OCI-LY3 (cell line): ENCODE measurements around the gene BNC2.
A peak's percentile ranks its signal among the peaks of the same experiment; 100 is the strongest.

Experiments used
- H2AFZ ChIP-seq: fragments of 200-600, 300-600 bp; shearing (Covaris generic); 2 replicates; pipeline ENCODE4 v1.6.0; 2014; ENCODE audit warnings: antibody characterized with exemption, low read depth, low read length
- H3K27ac ChIP-seq: fragments of 200-600, 300-600 bp; sonication (generic); 2 replicates; pipeline ENCODE4 v1.5.1; 2014; ENCODE audit warnings: mild to moderate bottlenecking, low read length, moderate library complexity, mixed read lengths
- H3K27me3 ChIP-seq: fragments of 200-600, 300-600 bp; sonication (generic); 2 replicates; pipeline ENCODE4 v1.6.1; 2014; ENCODE audit warnings: low read depth, low read length, mixed read lengths
- H3K36me3 ChIP-seq: fragments of 200-600, 300-600 bp; sonication (generic); replicated peaks from 2 replicates; pipeline ENCODE3; 2014; ENCODE audit warnings: low read depth, low read length, mixed read lengths
- H3K4me1 ChIP-seq: fragments of 300-600, 200-600 bp; sonication (generic); 2 replicates; pipeline ENCODE4 v1.6.1; 2014; ENCODE audit warnings: low read length, mixed read lengths
- H3K4me2 ChIP-seq: fragments of 200-600, 300-600 bp; sonication (generic); 2 replicates; pipeline ENCODE4 v1.6.1; 2014; ENCODE audit warnings: low read length, mixed read lengths
- H3K4me3 ChIP-seq: fragments of 300-600, 200-600 bp; sonication (generic); 2 replicates; pipeline ENCODE4 v1.5.1; 2014; ENCODE audit warnings: antibody characterized with exemption, mild to moderate bottlenecking, low read length, moderate library complexity
- H3K79me2 ChIP-seq: fragments of 300-600, 200-600 bp; shearing (Covaris generic); 2 replicates; pipeline ENCODE4 v1.6.1; 2014; ENCODE audit warnings: mild to moderate bottlenecking, low read length, mixed read lengths
- H3K9ac ChIP-seq: fragments of 300-600, 200-600 bp; shearing (Covaris generic); 2 replicates; pipeline ENCODE4 v1.6.0; 2014; ENCODE audit warnings: mild to moderate bottlenecking, low read length, moderate library complexity
- H3K9me3 ChIP-seq: fragments of 200-600, 300-600 bp; shearing (Covaris generic); 2 replicates; pipeline ENCODE4 v1.6.1; 2014; ENCODE audit warnings: low read length, mixed read lengths; ENCODE audit not compliant: insufficient read depth
- H4K20me1 ChIP-seq: fragments of 200-600, 300-600 bp; sonication (generic); 2 replicates; pipeline ENCODE4 v1.6.1; 2016; ENCODE audit warnings: low read length, mixed read lengths; ENCODE audit not compliant: insufficient read depth
- EZH2phosphoT487 ChIP-seq: fragments of 200-600 bp; shearing (Covaris generic); IDR thresholded peaks from 2 replicates; pipeline ENCODE4 v1.6.1; 2018; ENCODE audit warnings: antibody characterized with exemption, mixed run types, low read depth
- TF ChIP-seq, protein P1 (sequence below): fragments of 200-600, 300-600 bp; sonication (generic); IDR thresholded peaks from 2 replicates; pipeline ENCODE4 v1.5.1; 2014; ENCODE audit warnings: antibody characterized with exemption, low read length, low read depth

Gene BNC2

DNA sequence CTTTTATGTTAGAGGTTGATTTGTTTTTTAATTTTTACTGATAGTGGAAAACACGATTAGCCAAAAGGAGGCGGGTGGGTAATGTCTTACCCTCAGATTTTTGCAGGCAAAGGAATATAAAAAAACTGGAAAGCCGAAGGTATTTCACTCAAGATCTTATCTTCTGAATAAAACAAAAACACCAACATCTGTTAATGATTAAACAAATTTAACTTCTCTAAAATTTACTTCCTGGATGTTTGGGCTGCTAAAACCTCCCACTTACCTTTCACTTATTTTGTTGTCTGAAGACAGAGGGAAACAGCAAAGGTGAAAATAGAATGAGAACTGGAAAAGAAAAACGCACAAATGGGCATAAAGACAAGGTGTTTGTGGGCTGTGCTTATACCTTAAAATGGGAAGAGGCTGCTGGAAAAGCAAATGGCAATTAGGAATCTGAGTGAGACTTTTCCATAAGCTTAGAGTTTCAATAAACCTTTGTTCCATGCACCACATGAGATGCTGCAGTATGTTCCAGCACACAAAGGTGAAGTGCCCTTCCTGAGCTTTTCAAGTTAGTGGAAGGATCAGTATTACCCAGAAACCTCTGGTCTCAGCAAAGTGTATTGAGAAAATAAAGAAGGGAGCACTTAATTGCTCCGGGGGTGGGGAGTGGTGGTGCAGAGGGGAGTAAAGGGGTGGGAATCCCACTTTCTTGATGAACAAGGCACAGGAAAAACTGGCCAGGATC lies 298.3 kb downstream of the BNC2 start:
- no peaks in the 10 kb centered on the region for H3K4me1 ChIP-seq
- peaks cover 6% of the 10 kb centered on the region; the same call in 1 of the 2 replicates for H3K27me3 ChIP-seq
- H3K9ac ChIP-seq: no peak overlapping the region
- no peak overlapping the region for H3K4me2 ChIP-seq
- H3K4me3 ChIP-seq: no peak overlapping the region
- H3K36me3 ChIP-seq: no peaks in the 10 kb centered on the region
- TF ChIP-seq EZH2phosphoT487: no peak
- TF ChIP-seq, protein P1, sequence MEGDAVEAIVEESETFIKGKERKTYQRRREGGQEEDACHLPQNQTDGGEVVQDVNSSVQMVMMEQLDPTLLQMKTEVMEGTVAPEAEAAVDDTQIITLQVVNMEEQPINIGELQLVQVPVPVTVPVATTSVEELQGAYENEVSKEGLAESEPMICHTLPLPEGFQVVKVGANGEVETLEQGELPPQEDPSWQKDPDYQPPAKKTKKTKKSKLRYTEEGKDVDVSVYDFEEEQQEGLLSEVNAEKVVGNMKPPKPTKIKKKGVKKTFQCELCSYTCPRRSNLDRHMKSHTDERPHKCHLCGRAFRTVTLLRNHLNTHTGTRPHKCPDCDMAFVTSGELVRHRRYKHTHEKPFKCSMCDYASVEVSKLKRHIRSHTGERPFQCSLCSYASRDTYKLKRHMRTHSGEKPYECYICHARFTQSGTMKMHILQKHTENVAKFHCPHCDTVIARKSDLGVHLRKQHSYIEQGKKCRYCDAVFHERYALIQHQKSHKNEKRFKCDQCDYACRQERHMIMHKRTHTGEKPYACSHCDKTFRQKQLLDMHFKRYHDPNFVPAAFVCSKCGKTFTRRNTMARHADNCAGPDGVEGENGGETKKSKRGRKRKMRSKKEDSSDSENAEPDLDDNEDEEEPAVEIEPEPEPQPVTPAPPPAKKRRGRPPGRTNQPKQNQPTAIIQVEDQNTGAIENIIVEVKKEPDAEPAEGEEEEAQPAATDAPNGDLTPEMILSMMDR: no peak
- H4K20me1 ChIP-seq: no peaks in the 10 kb centered on the region
- H3K27ac ChIP-seq: no peak overlapping the region
- 0 out of 2 replicates have a peak overlapping the region, but pooled peaks have one; percentile 46 for H2AFZ ChIP-seq
- H3K79me2 ChIP-seq: no peaks in the 10 kb centered on the region
- H3K9me3 ChIP-seq: no peaks in the 10 kb centered on the region

DNA sequence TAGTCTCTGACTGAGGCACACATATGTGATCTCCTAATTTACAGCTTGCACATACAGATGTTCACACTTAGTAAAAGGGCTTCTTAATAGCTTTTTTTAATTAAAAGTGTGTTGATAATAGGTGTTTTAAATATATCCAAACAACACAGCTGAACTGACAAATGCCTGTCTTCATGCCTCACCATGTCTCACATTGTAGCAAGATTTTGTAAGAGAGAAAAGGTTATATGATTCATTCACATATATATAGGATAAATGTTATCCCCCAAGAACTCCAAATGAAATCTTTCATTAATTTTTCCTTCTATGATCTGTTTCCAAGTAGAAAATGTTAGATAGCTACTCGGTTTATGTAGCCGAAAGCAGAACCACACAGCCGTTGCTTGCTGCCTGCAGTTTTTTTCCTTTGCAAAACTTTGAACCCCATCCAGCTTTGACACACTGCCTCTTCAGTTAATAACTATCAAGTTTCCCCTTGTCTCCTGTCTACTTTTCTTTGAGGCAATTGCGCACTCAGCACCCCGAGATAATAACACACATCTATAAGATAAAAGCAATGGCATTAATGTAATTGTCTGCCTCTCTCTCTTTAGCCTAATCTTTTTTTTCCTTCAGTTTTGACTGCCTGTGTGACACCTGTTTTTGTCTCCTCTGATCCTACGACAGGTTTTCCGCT lies 299.2 kb downstream of the BNC2 start:
- Histone ChIP-seq H3K9ac (no peak overlapping the region), H3K79me2 (no peaks in the 10 kb centered on the region), H3K4me1 (no peaks in the 10 kb centered on the region), H3K27me3 (peaks cover 6% of the 10 kb centered on the region; the same call in 1 of the 2 replicates), H4K20me1 (no peaks in the 10 kb centered on the region), H2AFZ (no peak overlapping the region), H3K36me3 (no peaks in the 10 kb centered on the region), H3K27ac (no peak overlapping the region), H3K9me3 (no peaks in the 10 kb centered on the region), H3K4me2 (no peak overlapping the region), H3K4me3 (no peak overlapping the region)
- no peak for TF ChIP-seq EZH2phosphoT487
- TF ChIP-seq, protein P1: no peak

DNA sequence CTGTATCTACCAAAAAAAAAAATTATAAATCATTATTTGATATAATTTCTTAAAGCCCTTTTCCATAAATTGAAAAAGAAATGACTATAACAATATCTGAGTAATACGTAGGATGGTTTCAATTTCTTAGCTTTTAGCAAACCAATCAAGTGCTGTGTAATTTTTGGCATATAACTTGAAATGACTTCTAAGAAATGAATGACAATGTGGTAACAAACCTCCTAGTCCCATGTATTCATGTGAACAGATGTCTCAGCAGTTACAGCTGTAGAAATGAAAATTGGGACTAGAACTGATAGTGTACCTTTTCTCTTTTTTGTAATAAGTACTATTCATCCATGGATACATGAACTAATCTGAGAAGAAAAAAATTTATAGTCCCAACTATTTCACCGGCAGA lies 307.0 kb downstream of the BNC2 start:
- H3K4me2 ChIP-seq: no peak overlapping the region
- no peak overlapping the region for H3K4me3 ChIP-seq
- H3K9ac ChIP-seq: no peak overlapping the region
- no peak overlapping the region for H2AFZ ChIP-seq
- H3K36me3 ChIP-seq: no peaks in the 10 kb centered on the region
- H3K9me3 ChIP-seq: no peaks in the 10 kb centered on the region
- no peaks in the 10 kb centered on the region for H3K4me1 ChIP-seq
- no peak overlapping the region for H3K27ac ChIP-seq
- no peaks in the 10 kb centered on the region for H3K79me2 ChIP-seq
- H3K27me3 ChIP-seq: no peaks in the 10 kb centered on the region
- TF ChIP-seq, protein P1: no peak
- no peak for TF ChIP-seq EZH2phosphoT487
- no peaks in the 10 kb centered on the region for H4K20me1 ChIP-seq

DNA sequence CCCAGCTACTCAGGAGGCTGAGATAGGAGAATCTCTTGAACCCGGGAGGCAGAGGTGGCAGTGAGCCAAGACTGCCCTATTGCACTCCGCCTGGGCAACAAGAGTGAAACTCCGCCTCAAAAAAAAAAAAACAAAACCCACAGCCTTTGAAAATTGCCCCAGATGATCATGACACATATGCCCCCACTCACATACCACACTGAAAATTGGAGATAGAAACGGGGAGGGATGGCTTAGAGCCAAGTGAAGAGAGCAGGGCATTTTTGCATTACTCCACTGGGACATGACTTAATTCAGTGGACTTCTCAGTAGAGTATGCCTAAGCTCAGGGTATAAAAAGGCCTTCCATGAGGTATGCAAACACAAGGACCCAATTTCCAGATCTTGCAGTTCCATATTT lies 309.3 kb downstream of the BNC2 start:
- Histone ChIP-seq H3K4me2 (no peak overlapping the region), H3K36me3 (no peaks in the 10 kb centered on the region), H3K27me3 (no peaks in the 10 kb centered on the region)

More for the DNA sequence above, 309.3 kb downstream of the BNC2 start:
- Histone ChIP-seq H3K9me3 (no peaks in the 10 kb centered on the region), H3K79me2 (no peaks in the 10 kb centered on the region), H3K9ac (no peak overlapping the region), H3K27ac (no peak overlapping the region), H3K4me1 (no peaks in the 10 kb centered on the region), H2AFZ (no peak overlapping the region), H4K20me1 (no peaks in the 10 kb centered on the region), H3K4me3 (no peak overlapping the region)
- TF ChIP-seq, protein P1: no peak
- no peak for TF ChIP-seq EZH2phosphoT487
